Neural crest cell (in vitro differentiated cells): Measurements from ENCODE around the gene SMIM24. TPM values are rescaled to one million over a fixed set of nuclear protein-coding genes. Genes with fewer than 3 reads are reported as not detected.

Experiments used
- DNase-seq: peaks from one replicate; pipeline ENCODE4 v3.0.0; 2021; ENCODE audit warnings: low read depth, mixed read lengths, low spot score
- H3K27ac Mint-ChIP-seq: one replicate; pipeline ENCODE4 v1.8.0; 2021; ENCODE audit warnings: mild to moderate bottlenecking, mixed read lengths; ENCODE audit not compliant: unreplicated experiment
- H3K27me3 Mint-ChIP-seq: 2 replicates; pipeline ENCODE4 v1.8.0; 2021; ENCODE audit warnings: low read depth, mild to moderate bottlenecking, mixed read lengths
- H3K36me3 Mint-ChIP-seq: 2 replicates; pipeline ENCODE4 v1.8.0; 2021; ENCODE audit warnings: low read depth, mild to moderate bottlenecking, mixed read lengths
- H3K4me1 Mint-ChIP-seq: 2 replicates; pipeline ENCODE4 v1.8.0; 2021; ENCODE audit warnings: mixed read lengths
- H3K4me3 Mint-ChIP-seq: one replicate; pipeline ENCODE4 v1.8.0; 2021; ENCODE audit warnings: mild to moderate bottlenecking, mixed read lengths
- H3K9me3 Mint-ChIP-seq: 2 replicates; pipeline ENCODE4 v1.8.0; 2021; ENCODE audit warnings: mixed read lengths
- CTCF ChIP-seq: fragments of 200-600 bp; sonication (generic); conservative IDR thresholded peaks from 2 replicates; pipeline ENCODE4 v1.5.0; 2021; ENCODE audit warnings: antibody characterized with exemption, mild to moderate bottlenecking
- total RNA-seq: library from RNA; stranded (reverse); gene quantifications from 2 replicates; pipeline ENCODE4 v1.2.1, GENCODE V29; 2021

Gene SMIM24
- total RNA-seq, 1 donor from 2014 or later = not detected

- Mint-ChIP-seq H3K36me3 (no peaks in the 10 kb centered on the region), H3K27ac (no peak overlapping the region), H3K27me3 (peaks cover 12% of the 10 kb centered on the region), H3K4me3 (no peak overlapping the region), H3K4me1 (peaks cover 5% of the 10 kb centered on the region), H3K9me3 (no peaks in the 10 kb centered on the region)
- DNase-seq = no peak
- TF ChIP-seq CTCF = no peak
Measured at GRCh38 chr19:3426433-3426832, 53.9 kb downstream of the SMIM24 start.

Other genes starting within 250 kb of the SMIM24 start
- gene NFIC, start 113.9 kb downstream of the SMIM24 start, total RNA-seq = 4.1 and 6.0 TPM in 2 replicates
- gene SMIM44, start 2.9 kb upstream of the SMIM24 start, total RNA-seq = not detected in 2 replicates
- gene DOHH, start 20.1 kb upstream of the SMIM24 start, total RNA-seq = 12.0 and 12.8 TPM in 2 replicates
- 63.2 and 67.8 TPM in 2 replicates for gene FZR1, start 25.8 kb upstream of the SMIM24 start, total RNA-seq
- 1.1 and 2.0 TPM in 2 replicates for gene TEKTIP1, start 58.6 kb upstream of the SMIM24 start, total RNA-seq
- 72.7 and 79.1 TPM in 2 replicates for gene MFSD12, start 77.1 kb upstream of the SMIM24 start, total RNA-seq
- gene HMG20B, start 92.4 kb upstream of the SMIM24 start, total RNA-seq = 76.2 and 79.6 TPM in 2 replicates
- gene GIPC3, start 105.0 kb upstream of the SMIM24 start, total RNA-seq = 0.19 and 0.25 TPM in 2 replicates
- 0.23 and 0.52 TPM in 2 replicates for gene TBXA2R, start 126.3 kb upstream of the SMIM24 start, total RNA-seq
- 33.5 and 36.3 TPM in 2 replicates for gene CACTIN, start 146.3 kb upstream of the SMIM24 start, total RNA-seq
- gene PIP5K1C, start 219.9 kb upstream of the SMIM24 start, total RNA-seq = 39.5 and 40.1 TPM in 2 replicates
- gene TJP3, start 227.9 kb upstream of the SMIM24 start, total RNA-seq = not detected in 2 replicates